Vagina (tissue), 2 donors: ENCODE measurements around the gene MTMR1. TPM values are rescaled to one million over a fixed set of nuclear protein-coding genes. Genes with fewer than 3 reads are reported as not detected.
A peak's percentile ranks its signal among the peaks of the same experiment; 100 is the strongest.

ENCODE experiments used
- DNase-seq, 2 donors: peaks; one replicate each; pipeline ENCODE4 v3.0.0-alpha.2; 2017; ENCODE audit errors: extremely low spot score in 2 of 2
- H3K27ac ChIP-seq: fragments of 200-600 bp; sonication (generic); one replicate; pipeline ENCODE4 v1.5.1; 2019
- H3K27me3 ChIP-seq: fragments of 200-600 bp; sonication (generic); one replicate; pipeline ENCODE4 v1.5.1; 2019
- H3K36me3 ChIP-seq, 2 donors: fragments of 200-600 bp; sonication (generic); one replicate each; pipeline ENCODE4 v1.5.1; 2017 to 2019
- H3K4me1 ChIP-seq: fragments of 200-600 bp; sonication (generic); one replicate; pipeline ENCODE4 v1.5.1; 2019
- H3K4me3 ChIP-seq, 2 donors: fragments of 200-600 bp; sonication (generic); 1 replicate in 1 of 2; 2 replicates in 1 of 2; pipeline ENCODE4 v1.5.1; 2016 to 2019
- H3K9me3 ChIP-seq: fragments of 200-600 bp; sonication (generic); one replicate; pipeline ENCODE4 v1.5.1; 2019
- POLR2A ChIP-seq, 2 donors: fragments of 450-650 bp; IDR thresholded peaks; one replicate each; pipeline ENCODE4 v1.6.1; 2017; ENCODE audit warnings: antibody characterized with exemption in 2 of 2, mild to moderate bottlenecking in 2 of 2, moderate library complexity in 2 of 2
- POLR2AphosphoS5 ChIP-seq, 2 donors: sonication (generic); formaldehyde crosslinking; IDR thresholded peaks; one replicate each; pipeline ENCODE4 v1.9.0; 2017; ENCODE audit warnings: antibody characterized with exemption in 2 of 2, mild to moderate bottlenecking in 2 of 2, low read depth in 1 of 2; ENCODE audit not compliant: insufficient read depth in 1 of 2
- intact Hi-C: fragments of 100-400 bp; cut with DNase I; formaldehyde crosslinking; loops from one replicate; pipeline ENCODE4 v1.15.1; 2023
- total RNA-seq: library from RNA; depleted of rRNA; stranded (reverse); fragments of >200 nt; gene quantifications from one replicate; pipeline ENCODE4 v1.2.3, GENCODE V29; 2016
- TF ChIP-seq, protein P1 (sequence below), 3 experiments: fragments of 450-650 bp in 2 of 3; fragments of 200-600 bp in 1 of 3; sonication (generic) in 1 of 3; IDR thresholded peaks; one replicate each; pipeline ENCODE4 v1.5.1; 2017 to 2019; ENCODE audit warnings: antibody characterized with exemption in 3 of 3, mild to moderate bottlenecking in 2 of 3, moderate library complexity in 2 of 3

The MTMR1 gene
- total RNA-seq, 1 donor from 2014 or later, result 22.6 TPM

DNA sequence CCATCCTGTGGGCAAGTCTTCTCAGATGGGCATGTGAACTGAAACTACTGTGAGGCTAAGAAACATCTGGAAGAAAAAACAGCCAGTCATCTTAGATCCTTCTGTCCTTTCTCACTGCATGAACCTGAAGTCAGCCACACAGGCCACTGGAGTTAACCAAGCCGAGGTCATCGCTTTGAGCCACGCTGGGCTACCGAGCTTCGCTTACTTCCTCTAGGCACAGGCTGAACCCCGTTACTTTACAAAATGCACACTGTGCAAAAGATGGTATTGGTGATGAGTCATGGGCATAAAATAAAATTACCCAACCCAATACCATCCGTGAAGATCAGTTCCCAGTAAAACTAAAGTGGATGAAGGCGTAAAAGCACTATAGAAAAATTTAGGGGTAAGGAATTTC is 86.2 kb downstream of the MTMR1 start:
- no peaks in the 10 kb centered on the region for H3K36me3 ChIP-seq
- no peak for DNase-seq
- H3K4me1 ChIP-seq, result no peaks in the 10 kb centered on the region
- no peaks in the 10 kb centered on the region for H3K9me3 ChIP-seq
- TF ChIP-seq, protein P1, sequence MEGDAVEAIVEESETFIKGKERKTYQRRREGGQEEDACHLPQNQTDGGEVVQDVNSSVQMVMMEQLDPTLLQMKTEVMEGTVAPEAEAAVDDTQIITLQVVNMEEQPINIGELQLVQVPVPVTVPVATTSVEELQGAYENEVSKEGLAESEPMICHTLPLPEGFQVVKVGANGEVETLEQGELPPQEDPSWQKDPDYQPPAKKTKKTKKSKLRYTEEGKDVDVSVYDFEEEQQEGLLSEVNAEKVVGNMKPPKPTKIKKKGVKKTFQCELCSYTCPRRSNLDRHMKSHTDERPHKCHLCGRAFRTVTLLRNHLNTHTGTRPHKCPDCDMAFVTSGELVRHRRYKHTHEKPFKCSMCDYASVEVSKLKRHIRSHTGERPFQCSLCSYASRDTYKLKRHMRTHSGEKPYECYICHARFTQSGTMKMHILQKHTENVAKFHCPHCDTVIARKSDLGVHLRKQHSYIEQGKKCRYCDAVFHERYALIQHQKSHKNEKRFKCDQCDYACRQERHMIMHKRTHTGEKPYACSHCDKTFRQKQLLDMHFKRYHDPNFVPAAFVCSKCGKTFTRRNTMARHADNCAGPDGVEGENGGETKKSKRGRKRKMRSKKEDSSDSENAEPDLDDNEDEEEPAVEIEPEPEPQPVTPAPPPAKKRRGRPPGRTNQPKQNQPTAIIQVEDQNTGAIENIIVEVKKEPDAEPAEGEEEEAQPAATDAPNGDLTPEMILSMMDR (IDR thresholded peaks at IDR 0.05), result no peak
- TF ChIP-seq POLR2AphosphoS5 (IDR thresholded peaks at IDR 0.05; ENCODE audit: insufficient read depth in 1 of 2, low read depth in 1 of 2) (no peak), POLR2A (IDR thresholded peaks at IDR 0.05) (no peak)
- H3K27me3 ChIP-seq, result no peaks in the 10 kb centered on the region
- H3K4me3 ChIP-seq, result no peak overlapping the region
- intact Hi-C loops, result no loop called here
- H3K27ac ChIP-seq, result no peak overlapping the region

DNA sequence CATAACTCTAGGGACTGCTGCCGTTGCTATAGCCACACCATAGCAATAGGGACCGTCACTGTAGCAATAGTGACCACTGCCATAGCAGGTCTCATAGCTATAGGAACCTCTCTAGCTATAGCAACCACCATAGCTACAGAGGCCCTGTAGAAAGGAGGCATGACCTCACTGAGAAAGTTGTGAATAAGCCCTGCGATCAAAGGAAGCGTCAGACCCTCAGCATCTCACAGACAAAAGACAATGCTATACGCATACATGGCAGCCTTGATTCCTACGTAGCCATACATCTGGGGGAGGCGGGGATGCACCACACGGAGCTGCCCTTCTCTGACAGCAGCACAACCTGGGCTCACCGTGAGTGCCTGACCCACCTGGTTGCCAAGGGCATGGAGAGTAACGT is 88.5 kb downstream of the MTMR1 start:
- intact Hi-C loops, result no loop called here
- H3K27me3 ChIP-seq, result no peaks in the 10 kb centered on the region
- TF ChIP-seq POLR2A (IDR thresholded peaks at IDR 0.05) (no peak), POLR2AphosphoS5 (IDR thresholded peaks at IDR 0.05; ENCODE audit: insufficient read depth in 1 of 2, low read depth in 1 of 2) (no peak)
- TF ChIP-seq, protein P1 (IDR thresholded peaks at IDR 0.05), result no peak
- no peaks in the 10 kb centered on the region for H3K4me1 ChIP-seq
- no peaks in the 10 kb centered on the region for H3K9me3 ChIP-seq
- no peak overlapping the region for H3K4me3 ChIP-seq
- peak in 1 of 2 donors; percentile 83 for DNase-seq
- H3K27ac ChIP-seq, result no peak overlapping the region
- H3K36me3 ChIP-seq, result no peaks in the 10 kb centered on the region

DNA sequence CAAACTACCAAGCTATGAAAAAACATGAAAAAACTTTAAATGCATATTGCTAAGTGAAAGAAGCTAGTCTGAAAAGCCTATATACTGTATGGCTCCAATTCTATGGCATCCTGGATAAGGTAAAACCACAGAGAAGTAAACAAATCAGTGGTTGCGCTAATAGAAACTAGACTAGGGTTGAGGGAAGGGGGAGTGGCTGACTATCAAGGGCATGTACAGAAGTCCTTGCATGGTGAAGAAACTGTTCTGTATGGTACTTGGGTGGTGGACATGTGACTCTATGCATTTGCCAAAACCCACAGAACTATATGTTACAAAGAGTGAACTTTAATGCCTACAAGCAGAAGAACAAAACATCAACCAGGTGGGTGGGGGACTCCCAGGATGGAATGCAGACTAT is 96.8 kb downstream of the MTMR1 start:
- no peak overlapping the region for H3K4me3 ChIP-seq
- H3K27ac ChIP-seq, result no peak overlapping the region
- H3K9me3 ChIP-seq, result no peaks in the 10 kb centered on the region
- no peaks in the 10 kb centered on the region for H3K27me3 ChIP-seq
- intact Hi-C loops, result no loop called here
- no peaks in the 10 kb centered on the region for H3K4me1 ChIP-seq
- DNase-seq, result no peak
- peaks cover 0 to under 1% of the 10 kb centered on the region in 2 donors for H3K36me3 ChIP-seq
- TF ChIP-seq POLR2AphosphoS5 (IDR thresholded peaks at IDR 0.05; ENCODE audit: insufficient read depth in 1 of 2, low read depth in 1 of 2) (no peak), POLR2A (IDR thresholded peaks at IDR 0.05) (no peak)
- TF ChIP-seq, protein P1 (IDR thresholded peaks at IDR 0.05), result no peak

DNA sequence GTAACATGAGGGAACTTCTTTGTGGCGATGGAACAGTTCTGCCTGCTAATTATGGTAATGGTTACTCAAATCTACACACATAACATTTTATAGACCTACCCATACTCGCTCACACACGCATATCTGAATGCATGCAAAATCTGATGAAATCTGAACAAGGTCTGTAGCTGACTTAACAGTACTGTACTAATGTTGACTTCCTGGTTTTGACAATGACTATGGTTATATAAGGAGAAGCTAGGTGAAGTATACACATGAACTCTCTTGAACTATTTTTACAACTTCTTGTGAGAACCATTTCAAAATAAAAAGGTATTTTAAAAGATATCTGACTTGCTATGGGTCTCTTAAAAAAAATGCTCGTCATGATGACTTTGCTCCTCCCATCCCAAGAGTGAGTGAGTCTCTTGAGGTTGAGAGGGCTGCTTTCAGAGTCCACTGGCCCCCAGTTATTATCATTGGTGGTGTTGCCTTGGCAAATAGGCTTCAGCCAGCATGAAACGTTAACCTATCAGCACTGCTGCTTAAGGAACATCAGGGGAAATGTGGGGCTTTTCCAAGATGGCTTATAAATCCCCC is 99.8 kb downstream of the MTMR1 start:
- TF ChIP-seq POLR2A (IDR thresholded peaks at IDR 0.05), result no peak
- TF ChIP-seq POLR2AphosphoS5 (IDR thresholded peaks at IDR 0.05; ENCODE audit: insufficient read depth in 1 of 2, low read depth in 1 of 2), result no peak
- TF ChIP-seq, protein P1 (IDR thresholded peaks at IDR 0.05), result no peak
- no peak overlapping the region for H3K27ac ChIP-seq
- DNase-seq, result no peak
- no peaks in the 10 kb centered on the region for H3K27me3 ChIP-seq
- H3K4me3 ChIP-seq, result no peak overlapping the region
- no peaks in the 10 kb centered on the region for H3K4me1 ChIP-seq
- H3K36me3 ChIP-seq, result peaks cover 0 to 3% of the 10 kb centered on the region in 2 donors
- no peaks in the 10 kb centered on the region for H3K9me3 ChIP-seq
- intact Hi-C loops, result no loop called here

- no peak overlapping the region for H3K27ac ChIP-seq
- no peak overlapping the region for H3K4me3 ChIP-seq
- TF ChIP-seq POLR2AphosphoS5 (IDR thresholded peaks at IDR 0.05; ENCODE audit: insufficient read depth in 1 of 2, low read depth in 1 of 2) (no peak), POLR2A (IDR thresholded peaks at IDR 0.05) (no peak)
- TF ChIP-seq, protein P1 (IDR thresholded peaks at IDR 0.05), result no peak
- no peaks in the 10 kb centered on the region for H3K9me3 ChIP-seq
- DNase-seq, result no peak
- intact Hi-C loops, result no loop called here
- H3K27me3 ChIP-seq, result no peaks in the 10 kb centered on the region
- no peaks in the 10 kb centered on the region for H3K36me3 ChIP-seq
- H3K4me1 ChIP-seq, result no peaks in the 10 kb centered on the region
Observed at GRCh38 chrX:150805736-150806135, 112.5 kb downstream of the MTMR1 start.
